H1 (cell line): ENCODE measurements around the gene RPL13A. TPM values are rescaled to one million over a fixed set of nuclear protein-coding genes. Genes with fewer than 3 reads are reported as not detected.

ENCODE experiments used
- BCL11A ChIP-seq, 2 experiments: IDR thresholded peaks; one replicate each; pipeline ENCODE4 v1.6.1; 2011; ENCODE audit warnings: low read depth in 2 of 2, low read length in 2 of 2, mild to moderate bottlenecking in 2 of 2
- CHD2 ChIP-seq: IDR thresholded peaks from 2 replicates; pipeline ENCODE4 v1.6.1; 2012; ENCODE audit warnings: low read length, improper control_type of control experiment
- CHD7 ChIP-seq: fragments of 300-600 bp; sonication (generic); IDR thresholded peaks from 2 replicates; pipeline ENCODE4 v1.7.1; 2012; ENCODE audit warnings: low read length, moderate library complexity, mild to moderate bottlenecking, inconsistent platforms; ENCODE audit not compliant: insufficient replicate concordance
- HDAC2 ChIP-seq, 2 experiments: fragments of 300-600 bp in 1 of 2; sonication (generic) in 1 of 2; IDR thresholded peaks; 2 replicates each; pipeline ENCODE4 v1.6.1; 2011 to 2012; ENCODE audit warnings: low read depth in 2 of 2, low read length in 2 of 2, mild to moderate bottlenecking in 2 of 2, moderate library complexity in 2 of 2, borderline replicate concordance in 1 of 2, inconsistent platforms in 1 of 2
- JUND ChIP-seq: IDR thresholded peaks from 2 replicates; pipeline ENCODE4 v1.6.1; 2011; ENCODE audit warnings: mild to moderate bottlenecking, improper control_type of control experiment, low read length
- NANOG ChIP-seq: IDR thresholded peaks from 2 replicates; pipeline ENCODE4 v1.6.1; 2011; ENCODE audit warnings: low read length, low read depth, mild to moderate bottlenecking, inconsistent platforms; ENCODE audit not compliant: insufficient read depth, poor library complexity, severe bottlenecking
- POLR2A ChIP-seq, 2 experiments: IDR thresholded peaks; 1 replicate in 1 of 2; 2 replicates in 1 of 2; pipeline ENCODE4 v1.6.1; 2011; ENCODE audit warnings: low read depth in 2 of 2, low read length in 2 of 2, mild to moderate bottlenecking in 2 of 2; ENCODE audit errors: control extremely low read depth in 1 of 2
- SIRT6 ChIP-seq: IDR thresholded peaks from one replicate; pipeline ENCODE4 v1.7.1; 2012; ENCODE audit warnings: low read length, inconsistent platforms
- SRF ChIP-seq: IDR thresholded peaks from 2 replicates; pipeline ENCODE4 v1.6.1; 2011; ENCODE audit warnings: mild to moderate bottlenecking, low read depth, low read length, moderate library complexity
- TEAD4 ChIP-seq: IDR thresholded peaks from 2 replicates; pipeline ENCODE4 v1.6.1; 2012; ENCODE audit warnings: low read depth, low read length, inconsistent platforms, mixed read lengths
- YY1 ChIP-seq: IDR thresholded peaks from 2 replicates; pipeline ENCODE4 v1.6.1; 2011; ENCODE audit warnings: low read depth, mild to moderate bottlenecking, low read length
- polyA plus RNA-seq, 7 experiments: library from polyadenylated mRNA; depleted of rRNA in 3 of 7; stranded (reverse) in 5 of 7; unstranded in 2 of 7; fragments of >200 nt in 5 of 7; fragments of 200-250 nt in 2 of 7; gene quantifications; 1 replicate in 5 of 7; 2 replicates in 1 of 7; 4 replicates in 1 of 7; pipeline versions ENCODE4 v1.2.1 to v1.2.3, GENCODE V29; 2011 to 2013; ENCODE audit warnings: missing spikeins in 2 of 7, mixed read lengths in 2 of 7
- total RNA-seq: library from RNA; stranded (reverse); fragmentation: NEBNext Ultra II Directional; extraction: Animal tissue kit (Norgen Biotek cat#: 25700); gene quantifications from 2 replicates; pipeline ENCODE4 v1.2.1, GENCODE V29; 2021

RPL13A gene
- total and polyA plus RNA-seq, 2 of the 8 experiments (the other 6 are each of a cell fraction or from before 2014, with no cell fraction given) = 3,305 to 8,868 TPM

- TF ChIP-seq NANOG (no peak), CHD7 (no peak), POLR2A (IDR thresholded peaks at IDR 0.05; ENCODE audit: control extremely low read depth in 1 of 2, low read depth in 2 of 2, low read length in 2 of 2) (peak; percentile 51 to 86), HDAC2 (IDR thresholded peaks at IDR 0.05; ENCODE audit: borderline replicate concordance in 1 of 2, low read depth in 2 of 2, low read length in 2 of 2) (no peak), SIRT6 (no peak), YY1 (no peak), TEAD4 (no peak), SRF (no peak), BCL11A (IDR thresholded peaks at IDR 0.05; ENCODE audit: low read depth in 2 of 2, low read length in 2 of 2) (no peak), JUND (no peak), CHD2 (peak; percentile 95)
These were observed 35.8 kb upstream of the RPL13A start, which contains the start of gene PIH1D1 (continued) for GRCh38 chr19:49451430-49452181.
